Pancreas (tissue), 10 donors: ENCODE data around the gene BPIFB4. TPM values are rescaled to one million over a fixed set of nuclear protein-coding genes. Genes with fewer than 3 reads are reported as not detected.

Source experiments
- ATAC-seq, 4 donors: fragments of 200-7000 bp; cut with Tn5 transposase; one replicate each; pipeline versions ENCODE4 v1.8.0 to v1.9.1; 2020; ENCODE audit warnings: mild to moderate bottlenecking in 4 of 4, moderate library complexity in 4 of 4
- DNase-seq, 6 donors: peaks; one replicate each; pipeline ENCODE4 v3.0.0-alpha.2; 2020
- FAIRE-seq: peaks from 2 replicates; lab custom pipeline; 2012; peaks lifted over from hg19 to GRCh38; lab: Jason Lieb, UNC
- H3K27ac ChIP-seq, 4 donors: fragments of 200-600 bp; sonication (generic); 1 replicate in 3 of 4; 2 replicates in 1 of 4; pipeline versions ENCODE4 v1.5.0 to v1.8.0; 2020
- H3K27me3 ChIP-seq, 4 donors: fragments of 200-600 bp; one replicate each; pipeline ENCODE4 v1.8.0; 2021
- H3K36me3 ChIP-seq, 3 donors: fragments of 200-600 bp; sonication (generic) in 1 of 3; one replicate each; pipeline versions ENCODE4 v1.5.0 to v1.8.0; 2020 to 2021
- H3K4me1 ChIP-seq, 3 donors: fragments of 200-600 bp; one replicate each; pipeline ENCODE4 v1.8.0; 2021
- H3K4me3 ChIP-seq, 4 donors: fragments of 200-600 bp; sonication (generic) in 2 of 4; one replicate each; pipeline versions ENCODE4 v1.5.0 to v1.8.0; 2020 to 2021
- H3K9me3 ChIP-seq, 4 donors: fragments of 200-600 bp; one replicate each; pipeline ENCODE4 v1.8.0; 2021
- CTCF ChIP-seq, 4 donors: fragments of 200-600 bp; sonication (generic) in 3 of 4; IDR thresholded peaks; one replicate each; pipeline versions ENCODE4 v1.5.0 to v1.8.0; 2021; ENCODE audit warnings: antibody characterized with exemption in 4 of 4
- WGBS, 2 donors: extraction: QIAGEN DNeasy Blood & Tissue Kit; methylation state at CpG; one replicate each; pipeline ENCODE4 v1.1.7; 2013; 5-methylcytosine and 5-hydroxymethylcytosine counted together
- intact Hi-C, 3 donors: fragments of 100-400 bp; cut with DNase I; formaldehyde crosslinking; loops; one replicate each; pipeline versions ENCODE4 v1.11.1 to v1.14.2; 2022
- polyA plus RNA-seq, 2 donors: library from polyadenylated mRNA; stranded (reverse); fragments of 200-250 nt; gene quantifications; one replicate each; pipeline ENCODE4 v1.2.3, GENCODE V29; 2013
- total RNA-seq, 6 donors: library from RNA; stranded (reverse); fragmentation: NEBNext Ultra II Directional in 4 of 6; extraction: Animal tissue kit (Norgen Biotek cat#: 25700) in 4 of 6; gene quantifications; one replicate each; pipeline versions ENCODE4 v1.2.1 to v1.2.4, GENCODE V29; 2021 to 2023
- donor health status: healthy with polysubstance abuse.
- donor health status: DM: no; HTN: no; CAD: no; lungs with moderate emphysema.
- donor health status: DM: no; HTN: no; CAD: no.
- donor health status: control.
- donor health status: control.
- donor health status: Bipolar disorder and iron deficiency.
- donor health status: DM: yes; HTN: yes; CAD: no.
- donor health status: DM: no; HTN: no; CAD: no.
- donor health status: DM: no; HTN: no; CAD: no.
- donor health status: DM: yes; HTN: yes; CAD: no.

BPIFB4 gene
- total and polyA plus RNA-seq, 8 donors = not detected

GRCh38 chr20:33133373-33133941 is 54.0 kb downstream of the BPIFB4 start:
- Histone ChIP-seq H3K27ac (no peak overlapping the region), H3K4me3 (no peak overlapping the region), H3K27me3 (no peaks in the 10 kb centered on the region), H3K4me1 (peaks cover 0 to 7% (median 0%) of the 10 kb centered on the region in 3 donors), H3K36me3 (no peaks in the 10 kb centered on the region), H3K9me3 (no peaks in the 10 kb centered on the region)
- FAIRE-seq = no peak
- DNase-seq = no peak
- intact Hi-C loops = no loop called here
- TF ChIP-seq CTCF (IDR thresholded peaks at IDR 0.05) = no peak
- ATAC-seq = no peak
- 79 to 92% methylated on average over 11 of the region's 11 CpGs for WGBS, 2 donors

GRCh38 chr20:33137195-33137594 is 57.8 kb downstream of the BPIFB4 start:
- Histone ChIP-seq H3K27me3 (no peaks in the 10 kb centered on the region), H3K9me3 (no peaks in the 10 kb centered on the region), H3K4me3 (no peak overlapping the region), H3K36me3 (no peaks in the 10 kb centered on the region), H3K27ac (no peak overlapping the region), H3K4me1 (no peaks in the 10 kb centered on the region)
- intact Hi-C loops = no loop called here
- WGBS, 2 donors = 69 to 76% methylated on average over 3 of the region's 3 CpGs
- ATAC-seq (no peak), DNase-seq (no peak), FAIRE-seq (no peak)
- TF ChIP-seq CTCF (IDR thresholded peaks at IDR 0.05) = no peak

GRCh38 chr20:33139467-33139866 is 60.0 kb downstream of the BPIFB4 start:
- H3K4me3 ChIP-seq = no peak overlapping the region
- DNase-seq (no peak), ATAC-seq (no peak)

GRCh38 chr20:33145521-33145920 is 66.1 kb downstream of the BPIFB4 start:
- ATAC-seq (no peak), DNase-seq (no peak), FAIRE-seq (no peak)
- intact Hi-C loops = no loop called here
- TF ChIP-seq CTCF (IDR thresholded peaks at IDR 0.05) = no peak
- Histone ChIP-seq H3K4me3 (no peak overlapping the region), H3K36me3 (no peaks in the 10 kb centered on the region), H3K4me1 (no peaks in the 10 kb centered on the region), H3K27me3 (no peaks in the 10 kb centered on the region), H3K9me3 (no peaks in the 10 kb centered on the region), H3K27ac (no peak overlapping the region)
- 71 to 82% methylated on average over 5 of the region's 5 CpGs for WGBS, 2 donors

More at GRCh38 chr20:33139467-33139866, 60.0 kb downstream of the BPIFB4 start:
- intact Hi-C loops = no loop called here
- no peaks in the 10 kb centered on the region for H3K36me3 ChIP-seq
- no peaks in the 10 kb centered on the region for H3K27me3 ChIP-seq
- no peak for TF ChIP-seq CTCF (IDR thresholded peaks at IDR 0.05)
- H3K9me3 ChIP-seq = no peaks in the 10 kb centered on the region
- no peak for FAIRE-seq
- no peak overlapping the region for H3K27ac ChIP-seq
- no peaks in the 10 kb centered on the region for H3K4me1 ChIP-seq

- no peak for TF ChIP-seq CTCF (IDR thresholded peaks at IDR 0.05)
- Histone ChIP-seq H3K27ac (no peak overlapping the region), H3K27me3 (no peaks in the 10 kb centered on the region), H3K9me3 (no peaks in the 10 kb centered on the region), H3K4me1 (no peaks in the 10 kb centered on the region), H3K36me3 (no peaks in the 10 kb centered on the region), H3K4me3 (no peak overlapping the region)
- no peak for DNase-seq
- no peak for FAIRE-seq
- intact Hi-C loops = no loop called here
- no peak for ATAC-seq
- 62 to 74% methylated on average over 5 of the region's 5 CpGs for WGBS, 2 donors
Measured at GRCh38 chr20:33147299-33147698, 67.9 kb downstream of the BPIFB4 start.
